Common myeloid progenitor, CD34-positive (primary cell): ENCODE measurements around the gene SOX4.

Source experiments
- CTCF ChIA-PET: fragments of 350-600 bp; sonication (Branson Sonifier 250); formaldehyde crosslinking; loops from one replicate; lab custom pipeline; 2021; ENCODE audit warnings: antibody characterized with exemption; lab: Charles Lee
- POLR2A ChIA-PET: fragments of 350-600 bp; sonication (Branson Sonifier 250); formaldehyde crosslinking; loops from one replicate; lab custom pipeline; 2021; ENCODE audit warnings: antibody characterized with exemption; lab: Charles Lee
- DNase-seq, 3 donors: peaks; one replicate each; pipeline versions ENCODE4 v3.0.0 to v3.0.0-alpha.2; 2013
- H3K27ac ChIP-seq, 2 experiments: 1 replicate in 1 of 2; 2 replicates in 1 of 2; pipeline ENCODE4 v1.7.0; 2013; ENCODE audit warnings: inconsistent platforms in 2 of 2, low read length in 2 of 2, mild to moderate bottlenecking in 2 of 2, low read depth in 1 of 2, moderate library complexity in 1 of 2; ENCODE audit not compliant: severe bottlenecking in 2 of 2, insufficient read depth in 1 of 2, poor library complexity in 1 of 2
- H3K27me3 ChIP-seq, 5 experiments: replicated peaks in 2 of 5; 1 replicate in 3 of 5; 2 replicates in 2 of 5; pipeline versions ENCODE4 v1.6.1 to v1.7.0; 2013; ENCODE audit warnings: low read length in 4 of 5, mild to moderate bottlenecking in 2 of 5, moderate library complexity in 2 of 5, inconsistent platforms in 1 of 5; ENCODE audit not compliant: insufficient read depth in 5 of 5, control insufficient read depth in 4 of 5
- H3K36me3 ChIP-seq, 4 experiments: 1 replicate in 2 of 4; 2 replicates in 2 of 4; pipeline versions ENCODE4 v1.6.1 to v1.7.0; 2013; ENCODE audit warnings: low read length in 3 of 4, control low read depth in 1 of 4, mild to moderate bottlenecking in 1 of 4; ENCODE audit not compliant: control insufficient read depth in 4 of 4, insufficient read depth in 4 of 4
- H3K4me1 ChIP-seq, 4 experiments: 1 replicate in 3 of 4; 2 replicates in 1 of 4; pipeline versions ENCODE4 v1.6.1 to v1.7.1; 2013; ENCODE audit warnings: low read length in 3 of 4, mild to moderate bottlenecking in 3 of 4, control low read depth in 1 of 4, inconsistent platforms in 1 of 4, moderate library complexity in 1 of 4; ENCODE audit not compliant: control insufficient read depth in 4 of 4, insufficient read depth in 4 of 4; ENCODE audit errors: control extremely low read depth in 1 of 4
- H3K4me3 ChIP-seq, 7 experiments: 1 replicate in 4 of 7; 2 replicates in 3 of 7; pipeline versions ENCODE4 v1.5.1 to v1.7.0; 2013; ENCODE audit warnings: mild to moderate bottlenecking in 7 of 7, low read length in 6 of 7, moderate library complexity in 6 of 7, inconsistent platforms in 2 of 7, low read depth in 2 of 7, control low read depth in 1 of 7; ENCODE audit not compliant: insufficient read depth in 4 of 7, control insufficient read depth in 1 of 7; ENCODE audit errors: extremely low read depth in 1 of 7
- H3K9me3 ChIP-seq, 5 experiments: 1 replicate in 4 of 5; 2 replicates in 1 of 5; pipeline versions ENCODE4 v1.6.1 to v1.7.1; 2013; ENCODE audit warnings: low read length in 4 of 5, mild to moderate bottlenecking in 2 of 5, inconsistent platforms in 1 of 5, low read depth in 1 of 5, moderate library complexity in 1 of 5; ENCODE audit not compliant: control insufficient read depth in 4 of 5, insufficient read depth in 2 of 5; ENCODE audit errors: control extremely low read depth in 1 of 5
- WGBS: methylation state at CpG from one replicate; pipeline ENCODE4 v1.1.5; 2013; ENCODE audit not compliant: insufficient coverage; 5-methylcytosine and 5-hydroxymethylcytosine counted together

Gene SOX4

DNA sequence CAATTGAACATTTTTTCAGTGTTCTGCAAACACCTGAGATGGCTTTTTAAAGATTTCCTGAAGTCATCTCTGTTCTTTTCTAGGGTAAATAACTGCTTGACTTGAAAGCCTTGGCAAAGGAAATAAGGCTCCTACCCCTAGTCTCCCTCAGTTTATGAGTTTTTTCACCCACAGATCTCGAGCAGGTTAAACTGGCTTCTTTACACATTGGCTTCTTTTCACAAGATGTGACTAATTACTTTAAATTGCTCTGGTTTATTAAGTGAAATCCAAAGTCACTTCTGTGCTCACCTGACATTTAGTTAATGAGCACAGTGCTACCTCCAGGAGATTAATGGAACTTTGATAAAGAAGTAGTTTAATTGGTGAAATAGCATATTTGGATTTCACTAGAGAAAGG is 33.2 kb downstream of the SOX4 start:
- CTCF ChIA-PET, result no interaction called here
- no peaks in the 10 kb centered on the region for H3K27me3 ChIP-seq
- H3K9me3 ChIP-seq, result no peaks in the 10 kb centered on the region
- H3K27ac ChIP-seq, result no peak overlapping the region
- H3K4me1 ChIP-seq, result peaks cover 0 to 6% (median 3%) of the 10 kb centered on the region in 4 experiments
- H3K4me3 ChIP-seq, result no peak overlapping the region
- no peak for DNase-seq
- no peaks in the 10 kb centered on the region for H3K36me3 ChIP-seq
- no CpG with 5 or more reads among the region's 1 CpG for WGBS
- POLR2A ChIA-PET, result no interaction called here

GRCh38 chr6:21628160-21628559 is 34.6 kb downstream of the SOX4 start:
- peaks cover 0 to 6% (median 3%) of the 10 kb centered on the region in 4 experiments for H3K4me1 ChIP-seq
- H3K27me3 ChIP-seq, result no peaks in the 10 kb centered on the region
- no peaks in the 10 kb centered on the region for H3K9me3 ChIP-seq
- no peak overlapping the region for H3K27ac ChIP-seq
- H3K4me3 ChIP-seq, result peak overlapping the region in 2 of 7 experiments; percentile 35 to 37
- CTCF ChIA-PET, result no interaction called here
- 11% methylated on average over 4 of the region's 4 CpGs for WGBS
- peak in 2 of 3 donors; percentile 63 to 73 for DNase-seq
- POLR2A ChIA-PET, result no interaction called here
- H3K36me3 ChIP-seq, result no peaks in the 10 kb centered on the region

- H3K27me3 ChIP-seq, result no peaks in the 10 kb centered on the region
- 90% methylated on average over 4 of the region's 9 CpGs for WGBS
- POLR2A ChIA-PET, result no interaction called here
These were observed 40.1 kb downstream of the SOX4 start for GRCh38 chr6:21633511-21634109.

DNA sequence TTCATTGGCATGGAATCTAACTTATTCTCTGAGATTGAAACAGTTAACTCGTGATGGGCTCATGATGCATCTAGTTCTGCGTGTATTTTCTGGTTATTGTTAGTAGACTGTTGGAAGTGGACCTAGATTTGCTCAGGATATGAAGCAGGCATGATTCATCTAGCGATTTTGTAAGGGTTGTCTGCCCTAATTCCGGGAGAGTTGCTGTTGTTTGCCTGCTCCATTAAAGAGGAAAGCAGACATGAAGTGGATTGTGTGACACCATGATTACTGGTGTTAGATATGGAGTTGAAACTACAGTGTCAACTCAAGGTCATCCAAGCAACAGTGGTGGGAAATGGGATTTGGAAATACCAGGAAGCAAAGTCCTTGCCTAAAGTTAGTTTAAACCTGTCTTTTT is 41.0 kb downstream of the SOX4 start:
- no peak for DNase-seq
- POLR2A ChIA-PET, result no interaction called here
- H3K27ac ChIP-seq, result no peak overlapping the region

More at GRCh38 chr6:21633511-21634109, 40.1 kb downstream of the SOX4 start:
- Histone ChIP-seq H3K27ac (no peak overlapping the region), H3K4me3 (no peak overlapping the region), H3K4me1 (no peaks in the 10 kb centered on the region), H3K36me3 (no peaks in the 10 kb centered on the region), H3K9me3 (no peaks in the 10 kb centered on the region)
- no peak for DNase-seq
- CTCF ChIA-PET, result no interaction called here

GRCh38 chr6:21636876-21637275 is 43.3 kb downstream of the SOX4 start:
- Histone ChIP-seq H3K4me3 (no peak overlapping the region), H3K9me3 (peaks cover 0 to 4% (median under 1%) of the 10 kb centered on the region in 5 experiments), H3K4me1 (no peaks in the 10 kb centered on the region), H3K36me3 (no peaks in the 10 kb centered on the region), H3K27me3 (no peaks in the 10 kb centered on the region), H3K27ac (no peak overlapping the region)
- DNase-seq, result no peak
- POLR2A ChIA-PET, result no interaction called here
- CTCF ChIA-PET, result interaction anchor here (0.9 to 1.1 kb wide), 3 partner anchors 10 to 25 kb away, joined by 3 read pairs; no protein-coding TSS in a partner anchor

More for the DNA sequence above, 41.0 kb downstream of the SOX4 start:
- 100% methylated on average over 2 of the region's 4 CpGs for WGBS
- H3K27me3 ChIP-seq, result no peaks in the 10 kb centered on the region
- no peak overlapping the region for H3K4me3 ChIP-seq
- no peaks in the 10 kb centered on the region for H3K4me1 ChIP-seq
- H3K36me3 ChIP-seq, result no peaks in the 10 kb centered on the region
- CTCF ChIA-PET, result no interaction called here
- H3K9me3 ChIP-seq, result no peaks in the 10 kb centered on the region

DNA sequence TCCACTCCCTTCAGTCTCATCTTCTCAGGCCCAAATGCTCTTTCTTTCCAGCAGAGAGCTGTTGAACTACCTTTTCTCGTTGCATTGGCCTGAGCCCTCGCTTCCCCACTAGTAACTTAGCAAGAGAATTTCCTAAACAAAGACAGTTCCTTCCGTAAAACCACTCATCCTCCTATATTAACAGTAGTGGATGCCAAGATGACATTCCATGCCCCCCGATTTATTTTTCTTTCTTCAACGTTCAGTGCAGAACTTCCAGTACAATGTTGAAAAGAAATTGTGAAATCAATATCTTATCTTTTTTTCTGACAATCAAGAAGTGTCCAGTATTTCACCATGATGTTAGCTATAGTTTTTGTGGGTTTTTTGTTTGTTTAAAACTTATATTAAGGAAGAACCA is 45.8 kb downstream of the SOX4 start:
- Histone ChIP-seq H3K27ac (no peak overlapping the region), H3K4me1 (no peaks in the 10 kb centered on the region), H3K4me3 (no peak overlapping the region), H3K9me3 (peaks cover 0 to 9% (median 2%) of the 10 kb centered on the region in 5 experiments), H3K27me3 (no peaks in the 10 kb centered on the region), H3K36me3 (no peaks in the 10 kb centered on the region)
- WGBS, result 100% methylated on average over 3 of the region's 5 CpGs
- DNase-seq, result no peak
- POLR2A ChIA-PET, result no interaction called here
- CTCF ChIA-PET, result no interaction called here
